Measurements from ENCODE around the gene TICAM1.
A peak's percentile ranks its signal among the peaks of the same experiment; 100 is the strongest.
"Not testable (repeated sequence)": the region's sequence is repeated elsewhere in the genome, so short reads cannot be mapped to it uniquely, and the experiment has no call there.

TICAM1 gene

GRCh38 chr19:4806384-4806783, 25.1 kb downstream of the TICAM1 start:
- DNase-seq: no peak

- not testable (repeated sequence) for DNase-seq
These were observed 26.4 kb downstream of the TICAM1 start for GRCh38 chr19:4805140-4805539.

GRCh38 chr19:4803736-4804695, 27.5 kb downstream of the TICAM1 start:
- DNase-seq: peak in 31 of 58 donors; percentile 2 to 67 (median 28)

GRCh38 chr19:4802711-4803110, 28.8 kb downstream of the TICAM1 start:
- no peak for DNase-seq

- DNase-seq: no peak
These were observed 30.4 kb downstream of the TICAM1 start for GRCh38 chr19:4801085-4801619.

GRCh38 chr19:4800591-4801081, 30.9 kb downstream of the TICAM1 start:
- DNase-seq: no peak

GRCh38 chr19:4795400-4795799, 36.1 kb downstream of the TICAM1 start:
- no peak for DNase-seq

GRCh38 chr19:4794971-4795370, 36.5 kb downstream of the TICAM1 start:
- no peak for DNase-seq

GRCh38 chr19:4793278-4793677, 38.2 kb downstream of the TICAM1 start:
- DNase-seq: not testable (repeated sequence)

GRCh38 chr19:4792866-4793195, 38.7 kb downstream of the TICAM1 start:
- DNase-seq: not testable (repeated sequence)

- DNase-seq: peak in 1 of 58 donors; percentile 38
These were observed 39.3 kb downstream of the TICAM1 start for GRCh38 chr19:4792019-4792865.

- DNase-seq: peak; percentile 95 to 100 (median 100)
These were observed 40.1 kb downstream of the TICAM1 start, which contains the start of gene FEM1A for GRCh38 chr19:4791183-4792018. Gene FEM1A, plus strand, starts transcription at chr19:4791734. Its CDS starts 121 bp downstream, at chr19:4791855.

GRCh38 chr19:4786412-4787016, 45.0 kb downstream of the TICAM1 start:
- not testable (repeated sequence) for DNase-seq

- DNase-seq: peak in 4 of 58 donors; percentile 13 to 55 (median 39)
These were observed 49.7 kb downstream of the TICAM1 start for GRCh38 chr19:4781801-4782200.

- no peak for DNase-seq
These were observed 50.7 kb downstream of the TICAM1 start for GRCh38 chr19:4780860-4781259.

GRCh38 chr19:4778124-4778523, 53.4 kb downstream of the TICAM1 start:
- not testable (repeated sequence) for DNase-seq

- no peak for DNase-seq
These were observed 54.9 kb downstream of the TICAM1 start for GRCh38 chr19:4776436-4777211.

- DNase-seq: no peak
These were observed 55.8 kb downstream of the TICAM1 start for GRCh38 chr19:4775627-4776152.

- no peak for DNase-seq
These were observed 57.4 kb downstream of the TICAM1 start for GRCh38 chr19:4774136-4774535.

All from anterior cingulate cortex (tissue), 58 donors.